NOMO-1 treated with dmso at 0.1 percent for 144 hours (cell line): Measurements from ENCODE around the gene FAM229A.
"Not testable (repeated sequence)": the region's sequence is repeated elsewhere in the genome, so short reads cannot be mapped to it uniquely, and the experiment has no call there.

Experiments
- DNase-seq: peaks from one replicate; lab custom pipeline; 2025; ENCODE audit not compliant: unreplicated experiment; lab: John Stamatoyannopoulos, UW

The FAM229A gene

GRCh38 chr1:32377541-32378220 lies 15.4 kb upstream of the FAM229A start:
- no peak for DNase-seq

GRCh38 chr1:32376199-32376598 lies 13.9 kb upstream of the FAM229A start:
- DNase-seq: no peak

GRCh38 chr1:32373996-32374592 lies 11.8 kb upstream of the FAM229A start:
- no peak for DNase-seq

GRCh38 chr1:32372149-32372756 lies 10.0 kb upstream of the FAM229A start:
- DNase-seq: no peak

- no peak for DNase-seq
Observed at GRCh38 chr1:32367912-32368635, 5.8 kb upstream of the FAM229A start.

- DNase-seq: no peak
Observed at GRCh38 chr1:32365445-32365844, 3.2 kb upstream of the FAM229A start.

GRCh38 chr1:32364836-32365235 lies 2.6 kb upstream of the FAM229A start:
- DNase-seq: no peak

- DNase-seq: no peak
Observed at GRCh38 chr1:32363713-32364112, 1.4 kb upstream of the FAM229A start.

GRCh38 chr1:32361674-32362473 lies 411 bp downstream of the FAM229A start:
- no peak for DNase-seq

GRCh38 chr1:32361308-32361673 lies 994 bp downstream of the FAM229A start:
- DNase-seq: no peak

- DNase-seq: no peak
Observed at GRCh38 chr1:32358435-32358834, 3.9 kb downstream of the FAM229A start.

- DNase-seq: no peak
Observed at GRCh38 chr1:32357614-32358013, 4.7 kb downstream of the FAM229A start.

GRCh38 chr1:32356478-32356877 lies 5.8 kb downstream of the FAM229A start:
- DNase-seq: no peak

GRCh38 chr1:32355778-32356177 lies 6.5 kb downstream of the FAM229A start:
- DNase-seq: not testable (repeated sequence)

- no peak for DNase-seq
Observed at GRCh38 chr1:32353886-32354570, 8.3 kb downstream of the FAM229A start.

GRCh38 chr1:32353431-32353830 lies 8.9 kb downstream of the FAM229A start:
- no peak for DNase-seq

- no peak for DNase-seq
Observed at GRCh38 chr1:32352831-32353383, 9.4 kb downstream of the FAM229A start.

GRCh38 chr1:32352239-32352745 lies 10.0 kb downstream of the FAM229A start:
- DNase-seq: no peak

GRCh38 chr1:32351399-32352238 lies 10.7 kb downstream of the FAM229A start:
- peak; percentile 87 for DNase-seq
